Glomerular visceral epithelial cell (primary cell): Measurements from ENCODE around the gene CARD18.
A peak's percentile ranks its signal among the peaks of the same experiment; 100 is the strongest.
"Not testable (repeated sequence)": the region's sequence is repeated elsewhere in the genome, so short reads cannot be mapped to it uniquely, and the experiment has no call there.

Source experiments
- DNase-seq: peaks from one replicate; pipeline ENCODE4 v3.0.0-alpha.2; 2016; ENCODE audit errors: extremely low spot score

Gene CARD18

DNA sequence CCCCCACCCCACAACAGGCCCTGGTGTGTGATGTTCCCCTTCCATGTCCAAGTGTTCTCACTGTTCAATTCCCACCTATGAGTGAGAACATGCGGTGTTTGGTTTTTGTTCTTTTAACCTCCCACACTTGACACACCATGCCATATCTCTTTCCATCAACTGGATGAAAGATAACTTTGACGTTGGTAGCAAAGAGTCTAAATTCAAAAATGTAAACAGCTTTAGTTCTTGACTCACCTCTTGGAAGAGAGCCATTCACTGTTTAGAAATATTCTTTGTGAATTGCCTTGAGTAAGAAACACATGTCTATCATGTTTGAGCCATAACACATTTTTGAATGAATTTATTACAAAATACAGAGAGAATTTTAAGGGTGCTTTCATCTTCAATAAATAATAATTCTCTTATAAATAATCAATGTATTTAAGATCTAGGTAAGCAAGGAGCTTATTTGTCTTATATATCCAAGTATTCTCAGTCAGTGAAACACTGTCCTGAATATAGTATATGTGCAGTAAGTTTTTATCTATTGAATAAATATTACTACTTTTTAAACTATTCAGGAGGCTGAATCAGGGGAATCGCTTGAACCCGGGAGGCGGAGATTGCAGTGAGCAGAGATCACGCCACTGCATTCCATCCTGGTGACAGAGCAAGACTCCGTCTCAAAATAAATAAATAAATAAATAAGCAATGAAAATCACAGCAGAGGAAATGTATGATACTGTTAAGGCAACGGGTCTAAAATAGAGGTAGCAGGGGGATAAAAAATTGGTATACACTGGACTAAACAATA lies 6.7 kb downstream of the CARD18 start:
- DNase-seq = no peak

DNA sequence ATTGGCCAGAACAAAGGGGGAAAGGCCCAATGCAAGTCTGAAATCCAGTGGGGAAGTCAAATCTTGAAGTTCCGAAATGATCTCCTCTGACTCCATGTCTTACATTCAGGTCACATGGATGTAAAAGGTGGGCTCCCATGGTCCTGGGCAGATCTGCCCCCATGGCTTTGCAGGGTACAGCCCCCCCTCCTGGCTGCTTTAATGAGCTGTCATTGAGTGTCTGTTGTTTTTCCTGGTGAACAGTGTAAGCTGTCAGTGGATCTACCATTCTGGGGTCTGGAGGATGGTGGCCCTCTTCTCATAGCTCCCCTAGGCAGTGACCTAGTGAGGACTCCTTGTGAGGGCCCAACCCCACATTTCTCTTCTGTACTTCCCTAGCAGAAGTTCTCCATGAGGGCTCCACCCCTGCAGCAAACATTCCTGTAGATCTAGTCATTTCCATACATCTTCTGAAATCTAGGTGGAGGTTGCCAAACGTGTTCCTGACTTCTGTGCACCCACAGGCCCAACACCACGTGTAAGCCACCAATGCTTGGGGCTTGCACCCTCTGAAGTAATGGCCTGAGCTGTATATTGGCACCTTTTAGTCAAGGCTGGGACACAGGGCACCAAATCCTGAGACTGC lies 9.3 kb downstream of the CARD18 start:
- no peak for DNase-seq

DNA sequence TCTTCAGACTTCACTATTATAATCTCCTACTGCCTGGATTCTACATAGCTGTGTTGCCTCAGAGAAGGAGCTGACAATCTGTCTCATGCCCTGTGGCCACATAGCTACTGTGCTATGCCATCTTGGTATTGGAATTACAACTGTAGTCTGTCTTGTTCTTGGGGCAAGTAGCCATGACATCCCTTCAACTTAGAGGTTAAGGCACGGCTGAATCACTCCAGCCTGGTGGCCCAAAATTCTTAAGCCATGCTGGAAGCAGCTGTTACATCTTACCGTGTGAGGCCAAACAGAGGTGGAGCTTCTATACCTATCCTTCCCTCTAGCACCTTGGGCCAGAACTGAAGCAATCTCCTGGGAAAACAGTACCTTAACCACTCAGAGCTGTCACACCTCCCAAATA lies 14.8 kb downstream of the CARD18 start:
- no peak for DNase-seq

DNA sequence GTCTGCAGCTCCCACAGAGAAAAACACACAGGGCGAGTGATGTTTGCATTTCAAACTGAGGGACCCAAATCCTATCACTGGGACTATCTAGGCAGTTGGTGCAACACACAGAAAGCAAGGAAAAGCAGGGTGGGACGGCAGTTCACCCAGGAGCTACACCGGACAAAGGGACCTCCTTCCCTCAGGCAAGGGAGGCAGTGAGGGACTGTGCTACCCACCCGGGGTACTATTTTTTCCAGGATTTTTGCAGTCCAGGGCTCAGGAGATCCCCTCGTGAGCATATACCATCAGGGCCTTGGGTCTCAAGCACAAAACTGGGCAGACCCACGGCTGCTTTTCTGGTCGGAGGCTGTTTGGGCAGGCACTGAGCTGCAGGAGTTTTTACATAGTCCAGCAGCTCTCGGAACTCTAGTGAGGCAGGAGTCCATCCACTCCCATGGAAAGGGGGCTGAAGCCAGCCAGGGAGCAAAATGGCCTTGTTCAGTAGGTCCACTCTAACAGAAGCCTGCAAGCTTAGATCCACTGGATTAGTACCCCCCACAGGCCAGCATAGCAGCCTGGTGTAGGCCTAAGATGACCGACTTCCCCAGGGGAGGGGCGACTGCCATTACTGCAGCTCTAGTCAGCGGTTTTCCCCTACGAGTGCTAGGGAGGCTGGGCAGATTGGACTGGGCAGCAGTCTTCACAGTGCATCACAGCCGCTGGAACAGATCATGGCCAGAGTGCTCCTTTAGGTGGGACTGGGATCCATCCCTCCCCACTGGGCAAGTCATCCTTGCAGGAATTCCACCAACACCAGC lies 28.2 kb downstream of the CARD18 start:
- no peak for DNase-seq

DNA sequence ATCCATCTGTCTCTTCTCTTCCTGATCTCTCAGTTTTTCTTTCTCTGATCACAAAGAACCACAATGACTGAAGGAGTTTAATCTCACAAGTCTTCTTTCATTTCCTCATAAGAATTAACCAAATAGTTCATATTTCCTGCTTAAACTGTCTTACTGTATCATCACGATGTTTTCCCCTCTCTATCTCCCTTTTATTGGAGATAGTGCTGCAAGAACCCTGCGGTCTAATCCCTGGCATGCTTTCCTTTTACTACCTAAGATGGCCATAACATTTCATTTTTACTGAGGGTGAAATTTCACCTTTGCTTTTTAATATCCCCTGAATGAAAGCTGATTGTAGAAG lies 28.9 kb downstream of the CARD18 start:
- DNase-seq = no peak

DNA sequence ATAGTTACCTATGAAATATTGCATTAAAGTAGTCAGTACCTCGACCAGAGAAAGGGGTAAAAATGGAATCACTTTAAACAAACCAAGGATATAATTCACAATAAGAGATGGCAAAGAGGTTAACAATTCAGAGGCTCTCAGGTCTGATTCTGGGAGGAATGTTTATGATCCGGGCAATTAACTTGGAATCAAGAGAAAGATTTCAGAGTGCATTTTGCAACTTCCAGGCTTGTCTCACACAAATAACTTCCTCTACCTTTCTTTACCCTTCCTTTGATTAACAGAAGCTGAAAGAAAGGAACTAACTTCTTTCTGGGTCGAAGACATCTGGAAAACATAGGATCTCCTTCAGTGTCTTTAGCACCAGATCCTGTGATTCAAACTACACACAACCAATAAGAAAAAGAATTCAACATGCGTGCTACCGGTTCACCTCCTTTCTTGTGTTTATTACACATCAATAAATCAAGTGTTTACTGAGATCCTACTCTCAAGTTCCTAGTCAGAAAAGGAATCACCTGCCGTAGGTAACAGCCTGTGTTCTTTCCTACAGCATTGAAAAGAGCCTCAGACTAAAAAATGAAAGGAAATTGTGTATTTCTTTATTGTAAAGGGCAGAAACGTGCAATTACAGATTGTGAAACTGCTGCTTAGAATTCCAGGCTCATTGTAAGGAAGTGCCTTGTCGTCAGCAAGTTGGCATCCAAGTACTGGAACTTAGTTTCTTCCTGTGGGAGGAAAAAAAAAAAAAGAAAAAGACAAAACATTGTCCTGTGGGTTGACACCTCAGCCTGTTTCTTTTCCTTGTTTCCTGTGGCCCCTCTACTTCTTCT lies 29.5 kb downstream of the CARD18 start:
- DNase-seq = peak; percentile 0

DNA sequence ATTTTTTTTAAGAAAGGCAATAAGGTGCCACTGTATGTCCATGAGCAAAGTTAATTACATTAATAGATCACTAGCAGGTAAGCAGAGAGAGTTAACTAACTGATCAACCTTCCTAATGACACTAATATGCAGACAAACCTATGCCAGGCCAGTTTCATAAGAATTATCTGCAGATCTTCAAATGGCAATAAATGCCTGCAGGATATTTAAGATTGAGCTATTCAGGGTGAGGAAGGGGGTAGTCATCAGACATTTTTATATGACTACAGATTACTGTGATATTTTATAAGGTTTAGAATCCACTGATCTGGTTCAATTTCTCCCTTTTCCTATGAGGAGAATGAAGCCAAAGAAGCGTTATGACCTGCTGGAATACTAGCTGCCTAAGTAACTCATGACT lies 30.2 kb downstream of the CARD18 start:
- no peak for DNase-seq

DNA sequence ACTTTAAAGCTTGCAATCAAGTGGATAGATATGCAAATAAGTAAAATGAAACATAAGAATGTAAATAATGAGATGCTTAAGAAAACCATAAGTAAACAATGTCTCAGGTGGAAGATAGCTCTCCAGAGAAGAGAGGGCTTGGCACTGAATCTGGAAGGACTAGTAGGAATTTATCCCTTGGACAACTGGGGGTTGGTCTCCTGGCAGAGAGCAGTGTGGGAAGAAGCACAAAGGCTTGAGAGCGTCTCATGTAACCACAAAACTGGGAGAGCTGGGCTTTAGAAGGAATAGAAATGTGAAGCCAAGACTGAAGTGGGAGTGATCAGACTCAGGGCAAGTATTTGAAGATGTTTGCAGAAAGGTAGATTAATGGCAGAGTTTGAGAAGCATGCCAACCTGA lies 31.3 kb downstream of the CARD18 start:
- no peak for DNase-seq

DNA sequence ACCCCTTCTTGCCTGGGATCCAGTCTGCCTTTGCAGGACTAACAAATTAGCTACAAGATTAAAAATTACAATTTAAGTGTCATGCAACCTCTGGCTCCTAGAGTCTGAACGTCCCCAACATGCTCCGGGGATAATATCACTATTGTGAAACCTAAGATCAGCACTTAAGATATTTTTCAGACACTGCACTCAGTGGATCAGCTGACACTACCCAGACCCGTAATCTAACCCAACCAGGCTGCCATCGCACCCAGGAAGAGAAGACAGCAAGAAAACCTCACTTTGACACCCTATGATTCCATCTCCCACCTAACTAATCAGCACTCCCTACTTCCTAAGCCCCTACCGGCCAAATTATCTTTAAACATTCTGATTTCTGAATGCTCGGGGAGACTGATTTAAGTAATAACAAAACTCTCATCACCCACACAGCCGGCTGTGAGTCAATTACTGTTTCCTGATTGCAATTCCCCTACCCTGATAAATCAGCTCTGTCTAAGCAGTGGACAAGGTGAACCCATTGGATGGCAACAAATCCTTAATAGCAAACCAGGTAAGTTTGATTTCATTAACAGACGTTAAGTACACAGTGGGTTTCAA lies 32.2 kb downstream of the CARD18 start:
- DNase-seq = not testable (repeated sequence)

DNA sequence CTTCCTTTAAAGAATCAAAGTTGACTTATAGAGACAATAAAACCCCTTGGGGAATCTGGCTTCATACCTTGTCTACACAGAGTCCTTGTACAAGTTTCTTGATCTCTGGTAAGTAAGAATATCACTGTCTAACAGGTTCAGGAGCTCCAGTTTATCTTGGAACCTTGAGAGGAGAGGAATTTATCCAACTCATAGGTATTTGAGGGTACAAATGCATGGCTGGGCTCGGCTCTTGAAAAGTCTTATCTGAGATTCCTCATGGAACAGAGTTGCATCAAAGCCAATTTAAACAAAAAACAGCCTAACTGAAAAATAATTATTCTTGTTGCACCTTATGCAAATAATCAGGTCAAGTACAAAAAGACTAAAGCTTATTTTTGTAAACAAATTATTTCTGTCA lies 33.4 kb downstream of the CARD18 start:
- DNase-seq = no peak

DNA sequence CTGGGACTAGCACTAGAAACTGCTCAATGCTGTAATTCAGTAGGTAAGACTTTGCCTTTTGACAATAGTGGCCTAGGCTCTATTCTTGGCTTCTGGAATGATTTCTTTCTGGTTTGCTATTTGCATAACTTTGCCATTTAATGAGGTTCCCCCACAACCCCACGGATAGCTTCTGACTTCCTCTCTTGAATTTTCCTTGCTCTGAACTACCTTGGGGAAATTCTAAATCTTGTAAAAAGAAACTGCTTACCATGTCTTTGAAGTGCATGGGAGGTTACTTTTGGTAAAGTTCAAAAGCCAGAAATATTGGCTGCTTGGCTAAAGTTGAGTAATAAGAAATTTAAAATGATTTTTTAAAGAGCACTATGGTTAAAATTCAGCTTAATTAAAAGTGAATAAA lies 35.3 kb downstream of the CARD18 start:
- DNase-seq = no peak

DNA sequence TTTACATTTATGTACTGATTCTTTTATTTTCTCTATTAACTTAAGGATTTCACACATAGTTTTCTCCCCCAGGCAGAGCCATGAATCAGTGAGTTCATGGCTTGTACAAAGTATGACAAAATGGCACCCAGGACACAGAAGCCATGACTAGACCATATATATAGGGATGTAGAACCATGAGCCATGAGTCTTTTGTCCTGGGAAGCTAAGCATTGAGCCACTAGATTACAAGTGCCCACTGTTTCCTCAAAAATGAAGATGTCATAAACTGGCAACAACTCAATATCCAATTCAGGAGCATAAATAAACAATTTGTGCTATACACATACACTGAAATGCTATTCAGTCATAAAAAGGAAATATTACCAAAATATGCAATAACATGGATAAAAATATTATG lies 36.2 kb downstream of the CARD18 start:
- no peak for DNase-seq

DNA sequence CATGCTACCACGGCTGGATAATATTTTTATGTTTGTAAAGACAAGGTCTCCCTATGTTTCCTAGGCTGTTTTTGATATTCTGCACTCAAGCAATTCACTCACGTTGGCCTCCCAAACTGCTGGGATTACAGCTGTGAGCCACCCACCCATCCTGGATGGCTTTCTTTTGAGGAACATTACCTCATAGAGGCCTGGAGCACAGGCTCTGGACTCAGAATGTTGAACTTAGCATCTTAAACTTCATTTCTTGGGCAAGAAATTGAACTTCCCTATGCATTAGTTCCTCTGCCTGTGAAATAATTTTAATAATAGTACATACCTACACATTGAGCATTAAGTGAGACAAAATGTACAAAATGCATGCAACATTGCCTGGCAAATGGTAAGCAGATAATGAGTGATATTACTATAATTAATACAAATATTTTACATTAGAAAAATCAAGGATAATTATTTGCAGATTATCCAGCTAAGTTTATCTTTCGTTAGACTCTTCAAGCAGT lies 37.4 kb downstream of the CARD18 start:
- not testable (repeated sequence) for DNase-seq

DNA sequence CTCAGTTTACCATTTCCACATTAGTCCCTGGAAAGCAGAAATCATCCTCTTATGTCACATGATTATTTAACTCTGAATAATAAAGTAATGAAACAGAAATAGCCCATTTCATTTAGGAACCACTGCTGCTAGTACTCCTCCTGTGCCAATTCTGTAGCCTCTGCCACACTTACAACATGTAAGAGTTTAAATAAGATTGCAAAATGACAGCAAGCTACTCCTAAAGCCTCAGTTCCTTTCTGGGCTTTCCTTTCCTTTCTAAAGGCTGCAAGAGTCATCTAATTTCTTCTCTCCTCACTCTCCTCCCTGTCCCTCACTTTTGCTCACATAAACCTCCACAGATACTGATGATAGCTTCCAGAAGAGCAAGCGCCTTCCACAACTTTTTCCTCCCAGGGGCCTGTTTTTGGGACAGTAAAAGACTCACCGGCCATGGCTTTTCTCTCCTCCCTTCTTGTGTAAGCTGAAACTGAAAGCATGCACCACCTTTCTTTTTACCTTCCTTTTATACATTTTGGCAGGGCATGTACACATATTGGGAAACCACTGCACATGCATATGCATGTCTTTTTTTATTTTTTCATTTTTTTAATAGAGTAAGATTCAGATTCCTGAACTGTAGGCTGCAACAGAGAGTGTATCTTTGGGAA lies 38.5 kb downstream of the CARD18 start:
- no peak for DNase-seq

DNA sequence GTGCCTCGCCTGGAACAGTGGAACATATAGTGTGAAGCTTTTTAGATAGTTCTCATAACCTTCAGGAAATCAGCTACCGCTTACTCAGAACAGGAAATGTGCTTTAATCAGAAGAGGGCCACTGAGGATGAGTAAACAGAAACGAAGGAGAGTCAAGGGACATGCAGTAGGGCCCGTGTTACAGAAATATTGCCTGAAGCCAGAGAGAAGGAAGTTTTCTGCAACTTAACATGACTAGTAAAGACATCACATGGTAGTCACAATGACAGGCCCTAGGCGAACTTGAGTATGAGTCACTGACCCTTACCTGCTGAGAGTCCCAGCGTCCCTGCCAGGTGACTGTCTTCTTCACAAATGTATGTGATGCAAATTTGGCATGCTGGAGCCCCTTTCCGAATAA lies 39.4 kb downstream of the CARD18 start:
- no peak for DNase-seq

DNA sequence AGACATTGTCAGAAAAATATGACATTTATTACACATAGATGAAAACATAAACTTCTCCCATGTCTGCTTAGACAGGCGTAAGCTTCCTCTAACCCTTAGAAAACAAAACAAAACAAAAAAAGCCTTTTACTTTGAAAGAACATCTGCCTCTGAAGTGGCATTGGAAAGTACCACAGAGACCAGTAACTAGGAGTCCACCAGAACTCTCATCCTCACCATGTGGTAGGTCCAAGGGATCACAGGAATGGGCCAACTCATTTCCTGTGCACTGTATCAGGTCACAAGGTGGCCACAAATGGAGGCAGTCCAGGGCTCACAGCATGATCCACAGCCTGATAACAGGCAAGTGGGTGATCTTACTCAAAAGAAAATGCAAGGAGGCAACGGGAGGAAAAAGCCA lies 40.0 kb downstream of the CARD18 start:
- not testable (repeated sequence) for DNase-seq

DNA sequence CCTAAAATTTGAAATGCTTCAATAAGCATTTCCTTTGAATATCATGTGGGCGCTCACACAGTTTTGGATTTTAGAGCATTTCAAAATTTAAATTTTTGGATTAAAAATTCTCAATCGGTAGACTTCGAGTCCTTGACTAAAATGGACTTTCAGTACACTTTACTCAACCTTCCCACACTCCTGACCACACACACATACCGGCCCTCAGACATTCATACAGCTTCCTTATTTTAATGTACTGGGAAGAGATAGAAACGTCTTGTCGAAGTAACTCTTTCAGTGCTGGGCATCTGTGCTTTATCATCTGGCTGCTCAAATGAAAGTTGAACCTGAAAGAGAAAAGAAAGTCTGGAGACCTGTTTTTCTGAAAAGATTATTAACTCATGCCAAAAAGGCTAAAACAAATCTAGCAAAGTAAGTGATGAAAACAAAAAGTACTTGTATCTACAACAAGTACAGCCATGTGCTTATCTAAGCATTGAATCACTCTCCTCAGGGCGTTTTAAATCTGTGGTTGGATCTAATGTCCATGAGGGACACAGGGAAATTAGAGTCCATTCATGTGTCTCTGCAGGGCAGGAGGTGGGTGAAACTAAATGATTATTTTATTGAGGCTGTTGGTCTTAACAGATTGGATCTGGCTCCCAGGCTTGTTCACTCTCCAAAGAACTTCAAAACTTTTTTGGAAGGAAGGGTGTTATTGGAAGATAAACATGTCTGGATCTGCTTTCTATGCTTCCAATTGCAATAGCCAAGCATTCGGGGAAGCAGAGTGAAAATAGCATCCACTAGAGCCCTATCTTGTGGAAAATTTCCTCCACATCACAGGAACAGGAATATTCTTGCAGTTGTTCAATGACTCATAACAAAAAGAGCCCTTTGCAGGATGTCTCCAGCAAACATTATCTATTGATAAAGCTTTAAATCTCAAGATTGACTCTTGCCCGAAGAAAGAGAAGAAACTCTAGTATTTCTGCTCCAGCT lies 47.0 kb downstream of the CARD18 start:
- no peak for DNase-seq
